ENCODE data around the gene CEMIP.

Gene CEMIP

GRCh38 chr15:80992441-80992840 is 213.3 kb downstream of the CEMIP start:
- ChIA-PET CTCF (interaction anchor here (3.0 kb wide), 1 partner anchor 274 kb away, joined by 14 read pairs; no protein-coding TSS in a partner anchor), POLR2A (interaction anchor here (3.3 kb wide), 1 partner anchor 8 kb away, joined by 34 read pairs; the partner anchor contains the start of gene TLNRD1)
- no peak for DNase-seq (ENCODE audit: extremely low spot score)
- TF ChIP-seq LEF1 (IDR thresholded peaks at IDR 0.05; ENCODE audit: borderline replicate concordance) (no peak), PKNOX1 (IDR thresholded peaks at IDR 0.05) (no peak), FOXM1 (IDR thresholded peaks at IDR 0.05; ENCODE audit: borderline replicate concordance) (no peak), ARNT (IDR thresholded peaks at IDR 0.05) (no peak), FOXA1 (IDR thresholded peaks at IDR 0.05) (no peak), SUZ12 (IDR thresholded peaks at IDR 0.05) (no peak), SP1 (IDR thresholded peaks at IDR 0.05) (no peak), NFRKB (IDR thresholded peaks at IDR 0.05) (no peak), ZNF384 (IDR thresholded peaks at IDR 0.05) (no peak)

- CTCF ChIA-PET = no interaction called here
- no peak for DNase-seq (ENCODE audit: extremely low spot score)
- POLR2A ChIA-PET = no interaction called here
- TF ChIP-seq FOXK2 (IDR thresholded peaks at IDR 0.05) = no peak
- no peak for TF ChIP-seq NFRKB (IDR thresholded peaks at IDR 0.05)
- TF ChIP-seq HDGF (IDR thresholded peaks at IDR 0.05; ENCODE audit: borderline replicate concordance) = no peak
- TF ChIP-seq LEF1 (IDR thresholded peaks at IDR 0.05; ENCODE audit: borderline replicate concordance) = no peak
- no peak for TF ChIP-seq SUZ12 (IDR thresholded peaks at IDR 0.05)
- no peak for TF ChIP-seq ELF4 (IDR thresholded peaks at IDR 0.05)
- no peak for TF ChIP-seq PKNOX1 (IDR thresholded peaks at IDR 0.05)
- no peak for TF ChIP-seq ZNF384 (IDR thresholded peaks at IDR 0.05)
- no peak for TF ChIP-seq SP1 (IDR thresholded peaks at IDR 0.05)
- TF ChIP-seq FOXM1 (IDR thresholded peaks at IDR 0.05; ENCODE audit: borderline replicate concordance) = no peak
- TF ChIP-seq TARDBP (IDR thresholded peaks at IDR 0.05) = no peak
- TF ChIP-seq ARNT (IDR thresholded peaks at IDR 0.05) = no peak
- no peak for TF ChIP-seq BHLHE40 (IDR thresholded peaks at IDR 0.05; ENCODE audit: borderline replicate concordance)
- no peak for TF ChIP-seq L3MBTL2 (conservative IDR thresholded peaks at IDR 0.05)
- no peak for TF ChIP-seq FOXA1 (IDR thresholded peaks at IDR 0.05)
- TF ChIP-seq CTBP1 (IDR thresholded peaks at IDR 0.05; ENCODE audit: borderline replicate concordance) = no peak
Measured at GRCh38 chr15:80996247-80996646, 217.1 kb downstream of the CEMIP start.

GRCh38 chr15:80997692-80998091 is 218.5 kb downstream of the CEMIP start:
- ChIA-PET POLR2A (no interaction called here), CTCF (interaction anchor here (0.6 kb wide), 1 partner anchor 857 kb away, joined by 3 read pairs; no protein-coding TSS in a partner anchor)
- TF ChIP-seq FOXM1 (IDR thresholded peaks at IDR 0.05; ENCODE audit: borderline replicate concordance) (no peak), ARNT (IDR thresholded peaks at IDR 0.05) (no peak), L3MBTL2 (conservative IDR thresholded peaks at IDR 0.05) (no peak), HDGF (IDR thresholded peaks at IDR 0.05; ENCODE audit: borderline replicate concordance) (no peak), LEF1 (IDR thresholded peaks at IDR 0.05; ENCODE audit: borderline replicate concordance) (no peak), FOXA1 (IDR thresholded peaks at IDR 0.05) (no peak), NFRKB (IDR thresholded peaks at IDR 0.05) (no peak), TARDBP (IDR thresholded peaks at IDR 0.05) (no peak), BHLHE40 (IDR thresholded peaks at IDR 0.05; ENCODE audit: borderline replicate concordance) (no peak), SP1 (IDR thresholded peaks at IDR 0.05) (no peak), FOXK2 (IDR thresholded peaks at IDR 0.05) (no peak), ZNF384 (IDR thresholded peaks at IDR 0.05) (no peak), ELF4 (IDR thresholded peaks at IDR 0.05) (no peak), SUZ12 (IDR thresholded peaks at IDR 0.05) (no peak), PKNOX1 (IDR thresholded peaks at IDR 0.05) (no peak)
- no peak for DNase-seq (ENCODE audit: extremely low spot score)

- TF ChIP-seq FOXM1 (IDR thresholded peaks at IDR 0.05; ENCODE audit: borderline replicate concordance) (no peak), ARNT (IDR thresholded peaks at IDR 0.05) (no peak), L3MBTL2 (conservative IDR thresholded peaks at IDR 0.05) (no peak), HDGF (IDR thresholded peaks at IDR 0.05; ENCODE audit: borderline replicate concordance) (no peak), CTBP1 (IDR thresholded peaks at IDR 0.05; ENCODE audit: borderline replicate concordance) (no peak), FOXA1 (IDR thresholded peaks at IDR 0.05) (no peak), TARDBP (IDR thresholded peaks at IDR 0.05) (no peak), SP1 (IDR thresholded peaks at IDR 0.05) (no peak), SUZ12 (IDR thresholded peaks at IDR 0.05) (no peak), ZNF384 (IDR thresholded peaks at IDR 0.05) (no peak)
- ChIA-PET CTCF (interaction anchor here (0.6 kb wide), 1 partner anchor 117 kb away, joined by 3 read pairs; no protein-coding TSS in a partner anchor), POLR2A (no interaction called here)
- DNase-seq (ENCODE audit: extremely low spot score) = no peak
Measured at GRCh38 chr15:80998251-80998650, 219.1 kb downstream of the CEMIP start.

GRCh38 chr15:80999623-81000036 is 220.5 kb downstream of the CEMIP start:
- POLR2A ChIA-PET = interaction anchor here (3.0 kb wide), 1 partner anchor 8 kb away, joined by 34 read pairs; no protein-coding TSS in a partner anchor
- TF ChIP-seq CTBP1 (IDR thresholded peaks at IDR 0.05; ENCODE audit: borderline replicate concordance) (no peak), ELF4 (IDR thresholded peaks at IDR 0.05) (no peak), L3MBTL2 (conservative IDR thresholded peaks at IDR 0.05) (no peak), BHLHE40 (IDR thresholded peaks at IDR 0.05; ENCODE audit: borderline replicate concordance) (no peak), SP1 (IDR thresholded peaks at IDR 0.05) (no peak), ARNT (IDR thresholded peaks at IDR 0.05) (no peak)
- DNase-seq (ENCODE audit: extremely low spot score) = no peak
- CTCF ChIA-PET = no interaction called here

- TF ChIP-seq HDGF (IDR thresholded peaks at IDR 0.05; ENCODE audit: borderline replicate concordance) = no peak
- TF ChIP-seq SUZ12 (IDR thresholded peaks at IDR 0.05) = no peak
- no peak for TF ChIP-seq ZNF384 (IDR thresholded peaks at IDR 0.05)
- TF ChIP-seq ELF4 (IDR thresholded peaks at IDR 0.05) = no peak
- DNase-seq (ENCODE audit: extremely low spot score) = no peak
- CTCF ChIA-PET = interaction anchor here (0.7 kb wide), 1 partner anchor 266 kb away, joined by 3 read pairs; no protein-coding TSS in a partner anchor
- POLR2A ChIA-PET = interaction anchor here (0.8 to 3.0 kb wide), 8 partner anchors 9 to 266 kb away, joined by 3 to 34 read pairs (median 4); no protein-coding TSS in a partner anchor
Measured at GRCh38 chr15:81000144-81000623, 221.0 kb downstream of the CEMIP start.
